Tibial artery (tissue), 4 donors: ENCODE measurements around the gene CDAN1.

ENCODE experiments used
- DNase-seq, 2 donors: peaks; one replicate each; pipeline ENCODE4 v3.0.0-alpha.2; 2019
- H3K27ac ChIP-seq, 2 donors: fragments of 200-600 bp; sonication (generic) in 1 of 2; 1 replicate in 1 of 2; 2 replicates in 1 of 2; pipeline ENCODE4 v1.5.1; 2018 to 2019; ENCODE audit warnings: mild to moderate bottlenecking in 1 of 2
- H3K27me3 ChIP-seq, 2 donors: fragments of 200-600 bp; sonication (generic) in 1 of 2; one replicate each; pipeline versions ENCODE4 v1.5.1 to v1.6.0; 2016 to 2019
- H3K36me3 ChIP-seq, 3 donors: fragments of 200-600 bp; sonication (generic) in 2 of 3; one replicate each; pipeline ENCODE4 v1.5.1; 2016 to 2019; ENCODE audit warnings: mild to moderate bottlenecking in 2 of 3
- H3K4me1 ChIP-seq, 4 donors: fragments of 200-600 bp; sonication (generic) in 2 of 4; 1 replicate in 3 of 4; 2 replicates in 1 of 4; pipeline ENCODE4 v1.5.1; 2016 to 2019
- H3K4me3 ChIP-seq, 2 donors: fragments of 200-600 bp; sonication (generic) in 1 of 2; 1 replicate in 1 of 2; 2 replicates in 1 of 2; pipeline ENCODE4 v1.5.1; 2018 to 2019; ENCODE audit warnings: mild to moderate bottlenecking in 2 of 2
- H3K9me3 ChIP-seq, 3 donors: fragments of 200-600 bp; sonication (generic) in 1 of 3; one replicate each; pipeline ENCODE4 v1.5.1; 2016 to 2019
- CTCF ChIP-seq, 2 experiments: fragments of 200-600 bp in 1 of 2; fragments of 450-650 bp in 1 of 2; IDR thresholded peaks; one replicate each; pipeline ENCODE4 v1.5.1; 2017 to 2019; ENCODE audit warnings: antibody characterized with exemption in 2 of 2, mild to moderate bottlenecking in 1 of 2, moderate library complexity in 1 of 2
- intact Hi-C: fragments of 100-400 bp; cut with DNase I; formaldehyde crosslinking; loops from one replicate; pipeline ENCODE4 v1.15.0; 2023; ENCODE audit warnings: low total_unique reads

CDAN1 gene

GRCh38 chr15:42692997-42693396 lies 43.9 kb downstream of the CDAN1 start:
- Histone ChIP-seq H3K27me3 (no peaks in the 10 kb centered on the region), H3K4me1 (peaks cover 0 to 6% (median 0%) of the 10 kb centered on the region in 4 donors), H3K36me3 (peaks cover 53 to 94% (median 87%) of the 10 kb centered on the region in 3 donors), H3K27ac (no peak overlapping the region), H3K4me3 (no peak overlapping the region), H3K9me3 (no peaks in the 10 kb centered on the region)
- no peak for TF ChIP-seq CTCF (IDR thresholded peaks at IDR 0.05)
- intact Hi-C loops: no loop called here
- DNase-seq: no peak

- no peak for DNase-seq
- no peak overlapping the region for H3K27ac ChIP-seq
- intact Hi-C loops: no loop called here
- H3K4me1 ChIP-seq: peaks cover 0 to 6% (median 0%) of the 10 kb centered on the region in 4 donors
- H3K27me3 ChIP-seq: no peaks in the 10 kb centered on the region
- H3K36me3 ChIP-seq: peaks cover 49 to 96% (median 87%) of the 10 kb centered on the region in 3 donors
- TF ChIP-seq CTCF (IDR thresholded peaks at IDR 0.05): no peak
- no peak overlapping the region for H3K4me3 ChIP-seq
- H3K9me3 ChIP-seq: no peaks in the 10 kb centered on the region
Observed at GRCh38 chr15:42692536-42692935, 44.4 kb downstream of the CDAN1 start.

- H3K9me3 ChIP-seq: no peaks in the 10 kb centered on the region
- intact Hi-C loops: no loop called here
- peaks cover 43 to 99% (median 82%) of the 10 kb centered on the region in 3 donors for H3K36me3 ChIP-seq
- peaks cover 0 to 6% (median 0%) of the 10 kb centered on the region in 4 donors for H3K4me1 ChIP-seq
- H3K4me3 ChIP-seq: no peak overlapping the region
- TF ChIP-seq CTCF (IDR thresholded peaks at IDR 0.05): no peak
- DNase-seq: no peak
- no peak overlapping the region for H3K27ac ChIP-seq
- no peaks in the 10 kb centered on the region for H3K27me3 ChIP-seq
Observed at GRCh38 chr15:42691770-42692169, 45.2 kb downstream of the CDAN1 start.

- no peak overlapping the region for H3K4me3 ChIP-seq
- TF ChIP-seq CTCF (IDR thresholded peaks at IDR 0.05): no peak
- no peaks in the 10 kb centered on the region for H3K27me3 ChIP-seq
- H3K9me3 ChIP-seq: no peaks in the 10 kb centered on the region
- peaks cover 0 to 6% (median 0%) of the 10 kb centered on the region in 4 donors for H3K4me1 ChIP-seq
- peaks cover 48 to 99% (median 82%) of the 10 kb centered on the region in 3 donors for H3K36me3 ChIP-seq
- H3K27ac ChIP-seq: no peak overlapping the region
- DNase-seq: no peak
- intact Hi-C loops: no loop called here
Observed at GRCh38 chr15:42691308-42691707, 45.6 kb downstream of the CDAN1 start.

GRCh38 chr15:42688301-42688700 lies 48.6 kb downstream of the CDAN1 start:
- Histone ChIP-seq H3K36me3 (peaks cover 63 to 99% (median 80%) of the 10 kb centered on the region in 3 donors), H3K4me3 (no peak overlapping the region), H3K27ac (no peak overlapping the region), H3K27me3 (no peaks in the 10 kb centered on the region), H3K4me1 (no peaks in the 10 kb centered on the region), H3K9me3 (no peaks in the 10 kb centered on the region)
- TF ChIP-seq CTCF (IDR thresholded peaks at IDR 0.05): no peak
- no peak for DNase-seq
- intact Hi-C loops: no loop called here

GRCh38 chr15:42687740-42688139 lies 49.2 kb downstream of the CDAN1 start:
- no peak for TF ChIP-seq CTCF (IDR thresholded peaks at IDR 0.05)
- H3K4me3 ChIP-seq: no peak overlapping the region
- intact Hi-C loops: no loop called here

More at GRCh38 chr15:42687740-42688139, 49.2 kb downstream of the CDAN1 start:
- Histone ChIP-seq H3K9me3 (no peaks in the 10 kb centered on the region), H3K27ac (no peak overlapping the region), H3K36me3 (peaks cover 67 to 99% (median 80%) of the 10 kb centered on the region in 3 donors), H3K4me1 (no peaks in the 10 kb centered on the region), H3K27me3 (no peaks in the 10 kb centered on the region)
- DNase-seq: no peak
